NCI-H1417 (cell line): ENCODE results near the gene RSL1D1.
A peak's percentile ranks its signal among the peaks of the same experiment; 100 is the strongest.
"Not testable (repeated sequence)": the region's sequence is repeated elsewhere in the genome, so short reads cannot be mapped to it uniquely, and the experiment has no call there.

Experiments used
- DNase-seq, 3 experiments: peaks; one replicate each; lab custom pipeline; 2025; lab: John Stamatoyannopoulos, UW

Gene RSL1D1

DNA sequence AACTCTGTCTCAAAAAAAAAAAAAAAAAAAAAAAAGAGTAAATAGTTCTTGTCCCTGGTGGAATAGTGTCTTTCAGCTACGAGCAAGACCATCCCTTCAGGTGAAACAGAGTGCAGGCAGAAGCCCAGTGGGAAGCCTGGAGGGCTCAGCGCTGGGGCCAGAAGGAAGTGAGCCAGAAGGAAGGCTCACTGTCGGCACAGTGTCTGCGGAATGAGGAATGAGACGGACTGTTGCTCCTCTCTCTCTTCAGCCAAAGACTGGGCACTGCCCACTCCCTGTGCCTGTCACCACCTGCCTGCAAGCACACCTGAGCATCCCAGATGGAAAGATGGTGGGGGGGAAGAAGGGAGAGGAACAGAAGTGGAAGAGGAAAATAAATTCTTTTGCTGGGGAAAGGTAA is 7.5 kb downstream of the RSL1D1 start:
- DNase-seq, result no peak

DNA sequence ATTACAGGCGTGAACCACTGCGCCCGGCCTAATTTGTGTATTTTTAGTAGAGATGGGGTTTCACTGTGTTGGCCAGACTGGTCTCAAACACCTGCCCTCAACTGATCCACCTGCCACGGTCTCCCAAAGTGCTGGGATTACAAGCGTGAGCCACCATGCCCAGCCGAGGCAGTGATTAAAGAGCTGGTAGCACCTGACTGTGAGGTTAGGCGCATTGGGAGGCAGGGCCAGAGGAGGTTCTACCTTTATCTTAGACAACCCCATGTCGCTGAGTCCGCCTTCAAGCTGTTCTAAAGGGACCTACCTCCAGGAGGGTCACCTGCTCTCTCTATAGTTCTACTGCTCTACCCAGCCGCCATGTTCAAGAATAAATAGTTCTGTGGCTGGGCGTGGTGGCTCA is 8.1 kb downstream of the RSL1D1 start:
- no peak for DNase-seq

DNA sequence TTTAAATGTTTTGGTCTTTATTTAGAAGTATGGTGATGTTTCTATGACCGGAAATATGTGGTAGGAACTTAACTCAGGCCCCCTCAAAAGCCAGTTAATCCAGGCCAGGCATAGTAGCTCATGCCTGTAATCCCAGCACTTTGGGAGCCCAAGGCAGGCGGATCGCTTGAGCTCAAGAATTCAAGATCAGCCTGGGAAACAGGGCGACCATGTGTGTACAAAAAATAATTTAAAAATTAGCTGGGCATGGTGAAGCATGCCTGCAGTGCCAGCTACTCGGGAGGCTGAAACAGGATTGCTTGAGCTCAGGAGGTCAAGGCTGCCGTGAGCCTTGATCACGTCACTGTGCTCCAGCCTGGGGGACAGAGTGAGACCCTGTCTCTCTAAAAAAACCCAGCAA is 10.3 kb downstream of the RSL1D1 start:
- DNase-seq, result no peak

DNA sequence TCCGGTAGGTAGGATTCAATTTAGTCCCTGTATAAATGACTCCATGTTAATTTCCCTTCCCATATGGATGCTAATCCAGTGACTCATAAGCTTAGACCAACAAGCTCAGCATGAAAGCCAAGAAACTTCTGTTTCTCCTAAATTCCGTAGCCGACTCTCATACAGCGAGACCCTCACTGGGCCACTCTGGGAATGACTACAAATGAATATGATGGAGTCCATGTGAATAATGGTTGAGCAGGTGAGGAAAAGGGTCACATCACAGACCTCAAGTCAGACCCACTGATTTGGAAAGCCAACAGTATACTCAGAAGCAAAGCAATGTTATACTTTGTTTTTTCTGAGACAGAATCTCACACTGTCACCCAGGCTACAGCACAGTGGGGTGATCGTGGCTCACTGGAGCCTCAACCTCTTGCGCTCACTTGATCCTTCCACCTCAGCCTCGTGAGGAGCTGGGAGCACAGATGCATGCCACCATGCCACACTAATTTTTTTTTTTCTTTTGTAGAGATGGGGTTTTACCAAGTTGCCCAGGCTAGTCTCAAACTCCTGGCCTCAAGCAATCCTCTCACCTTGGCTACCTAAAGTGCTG is 14.6 kb downstream of the RSL1D1 start:
- no peak for DNase-seq

DNA sequence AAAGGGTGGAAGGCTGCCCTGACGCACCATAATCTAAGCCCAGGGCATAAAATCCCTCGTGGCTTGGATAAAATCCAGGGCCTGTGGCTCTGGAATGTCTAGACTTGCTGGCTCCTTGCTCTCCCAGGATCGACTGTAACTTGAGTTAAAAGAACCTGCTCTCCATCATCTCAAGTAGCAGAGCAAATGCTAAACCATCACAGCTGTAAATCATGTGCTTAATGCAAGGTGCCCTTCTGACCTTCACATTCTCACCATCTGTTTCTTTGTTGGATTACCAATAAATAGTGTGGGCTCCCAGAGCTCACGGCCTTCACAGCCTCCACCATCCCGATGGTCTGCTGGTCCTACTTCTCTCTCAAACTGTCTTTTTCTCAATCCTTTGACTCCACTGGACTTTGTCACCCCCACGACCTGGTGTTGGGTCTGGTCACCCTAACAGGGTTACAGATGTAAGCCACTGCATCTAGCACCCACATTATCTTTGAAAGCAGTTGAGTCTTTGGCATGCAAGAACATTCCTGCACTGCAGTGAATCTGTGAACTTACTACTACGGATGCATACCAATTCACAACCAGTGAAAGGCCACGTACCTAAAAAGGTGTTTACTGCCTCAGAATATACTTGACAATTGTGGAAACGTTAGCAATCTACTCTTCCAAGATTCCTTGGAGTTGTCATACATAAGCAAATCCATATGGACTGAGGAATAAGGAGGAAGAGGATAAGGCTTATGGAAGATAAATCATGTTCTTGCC is 15.3 kb downstream of the RSL1D1 start:
- peak in 1 of 3 experiments; percentile 4 for DNase-seq

DNA sequence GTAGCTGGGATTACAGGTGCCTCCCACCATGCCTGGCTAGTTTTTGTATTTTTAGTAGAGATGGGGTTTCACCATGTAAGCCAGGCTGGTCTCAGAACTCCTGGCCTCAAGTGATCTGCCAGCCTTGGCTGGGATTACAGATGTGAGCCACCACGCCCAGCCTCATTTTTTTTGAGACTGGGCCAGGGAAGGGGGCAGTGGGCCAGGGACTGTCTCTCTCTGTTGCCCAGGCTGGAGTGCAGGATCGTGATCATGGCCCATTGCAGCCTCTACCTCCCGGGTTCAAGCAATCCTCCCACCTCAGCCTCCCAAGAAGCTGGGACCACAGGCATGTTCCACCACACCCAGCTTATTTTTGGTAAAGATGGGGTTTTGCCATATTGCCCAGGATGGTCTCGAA is 16.0 kb downstream of the RSL1D1 start:
- no peak for DNase-seq

DNA sequence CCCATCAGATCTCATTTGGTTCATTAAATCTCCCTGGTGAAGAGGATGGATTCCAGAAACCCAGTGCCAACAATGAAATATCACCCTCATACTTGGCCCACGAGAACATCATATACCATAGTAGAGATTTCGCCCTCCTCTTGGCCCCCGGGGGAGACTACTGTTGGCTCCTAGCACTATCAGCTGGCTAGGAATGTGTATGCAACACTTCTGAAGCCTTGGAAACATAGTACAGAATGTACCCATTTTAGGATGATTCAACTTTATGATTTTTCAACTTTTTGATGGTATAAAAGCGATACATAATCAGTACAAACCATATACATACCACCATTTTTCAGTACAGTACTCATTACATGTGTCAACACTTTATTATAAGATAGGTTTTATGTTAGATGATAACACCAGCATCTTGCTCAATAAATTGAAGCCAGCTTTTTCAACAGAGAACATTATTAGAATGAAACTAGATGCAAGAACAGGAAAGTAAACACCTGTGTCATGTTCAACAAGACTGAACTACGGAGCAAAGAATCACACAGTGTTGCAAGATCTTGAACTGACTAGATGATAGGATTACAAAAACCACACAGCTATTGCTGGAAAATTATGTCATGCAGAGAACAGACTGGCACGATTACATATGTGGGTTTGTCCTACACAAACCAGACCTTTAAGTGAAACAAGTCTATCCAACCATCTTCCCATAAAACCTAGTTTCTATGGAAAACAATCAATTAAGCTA is 17.2 kb downstream of the RSL1D1 start:
- no peak for DNase-seq

DNA sequence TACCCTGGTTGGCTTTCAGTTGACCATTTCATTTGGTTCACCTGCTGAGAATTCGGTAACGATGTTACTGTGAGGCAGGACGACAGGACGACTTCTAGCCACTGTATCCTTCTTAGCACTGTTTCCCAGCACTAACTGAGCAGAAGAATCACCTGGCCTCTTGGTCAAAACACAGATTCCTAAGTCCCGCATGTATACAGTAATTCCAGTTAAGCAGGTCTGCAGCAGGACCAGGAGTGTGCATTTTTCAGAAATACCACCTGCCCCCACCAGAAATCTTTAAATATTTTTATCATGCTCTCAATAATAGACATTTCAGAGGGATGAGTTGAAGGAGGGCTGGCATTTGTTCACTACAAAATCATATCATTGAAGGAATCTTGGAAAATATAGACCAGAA is 22.6 kb downstream of the RSL1D1 start:
- DNase-seq, result no peak

DNA sequence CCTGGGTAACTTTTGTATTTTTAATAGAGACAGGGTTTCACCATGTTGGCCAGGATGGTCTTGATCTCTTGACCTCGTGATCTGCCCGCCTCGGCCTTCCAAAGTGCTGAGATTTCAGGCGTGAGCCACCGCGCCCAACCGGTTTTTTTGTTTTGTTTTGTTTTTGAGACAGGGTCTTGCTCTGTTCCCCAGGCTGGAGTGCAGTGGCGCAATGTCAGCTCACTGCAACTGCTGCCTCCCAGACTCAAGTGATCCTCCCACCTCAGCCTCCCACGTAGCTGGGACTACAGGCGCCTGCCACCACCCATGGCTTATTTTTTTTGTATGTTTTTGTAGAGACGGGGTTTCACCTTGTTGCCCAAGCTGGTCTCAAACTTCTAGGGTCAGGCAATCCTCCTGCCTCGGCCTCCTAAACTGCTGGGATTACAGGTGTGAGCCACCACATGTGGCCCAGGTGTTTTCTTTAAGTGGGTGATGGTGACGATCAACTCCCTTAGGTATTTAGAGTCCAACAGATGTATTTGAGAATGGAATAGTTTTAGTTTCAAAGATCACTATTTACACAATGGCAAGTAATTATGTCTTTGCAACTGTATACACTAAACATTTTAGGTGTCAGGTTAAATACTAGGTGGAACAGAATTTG is 25.7 kb downstream of the RSL1D1 start:
- DNase-seq, result not testable (repeated sequence)

DNA sequence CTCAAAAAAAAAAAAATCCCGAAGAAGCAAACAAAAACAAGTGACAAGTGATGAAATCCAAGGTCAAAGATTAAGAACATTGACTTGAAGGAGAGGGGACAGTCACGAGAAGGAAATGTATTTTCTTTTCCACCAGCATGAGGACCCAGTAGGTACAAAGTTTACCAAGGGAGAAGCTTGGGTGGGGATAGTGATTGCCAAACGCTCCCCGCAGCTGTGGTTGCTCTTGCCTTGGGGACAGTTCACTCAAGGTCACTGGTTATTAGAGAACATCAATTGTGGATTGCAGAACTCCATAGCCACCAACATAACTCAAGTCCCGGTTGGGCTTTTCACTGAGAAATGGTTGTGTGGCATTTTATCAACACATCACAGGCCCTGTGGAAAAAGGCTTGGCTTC is 27.0 kb downstream of the RSL1D1 start:
- DNase-seq, result no peak

DNA sequence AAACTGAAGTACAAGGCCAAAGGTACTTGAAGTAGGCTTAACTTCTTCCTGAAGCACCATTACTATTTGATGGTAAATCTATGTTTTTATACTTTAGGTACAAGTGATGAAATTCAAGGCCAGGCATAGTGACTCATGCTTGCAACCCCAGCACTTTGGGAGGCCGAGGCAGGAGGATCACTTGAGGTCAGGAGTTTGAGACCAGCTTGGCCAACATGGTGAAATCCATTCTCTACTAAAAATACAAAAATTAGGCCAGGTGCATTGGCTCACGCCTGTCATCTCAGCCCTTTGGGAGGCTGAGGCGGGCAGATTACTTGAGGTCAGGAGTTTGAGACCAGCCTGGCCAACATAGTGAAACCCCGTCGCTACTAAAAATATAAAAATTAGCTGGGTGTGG is 27.7 kb downstream of the RSL1D1 start:
- DNase-seq, result not testable (repeated sequence)

DNA sequence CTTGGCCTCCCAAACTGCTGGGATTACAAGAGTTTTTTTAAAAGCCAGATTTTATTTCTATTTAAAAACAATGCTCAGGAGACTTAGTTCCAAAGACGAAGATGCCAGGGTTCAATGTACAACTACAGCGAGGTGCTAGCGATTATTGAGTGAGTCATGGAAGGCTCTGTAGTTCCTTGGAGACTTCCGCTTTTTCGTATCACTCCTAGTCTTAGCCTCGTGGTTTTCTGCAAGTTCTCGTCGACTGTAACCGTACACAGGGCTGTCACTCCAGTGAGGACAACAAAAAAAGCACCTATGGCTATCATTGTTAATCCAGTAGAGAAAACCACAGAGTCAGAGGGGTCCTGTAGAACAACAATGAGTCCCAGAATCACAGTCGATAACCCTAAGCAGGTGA is 31.5 kb downstream of the RSL1D1 start:
- DNase-seq, result no peak

DNA sequence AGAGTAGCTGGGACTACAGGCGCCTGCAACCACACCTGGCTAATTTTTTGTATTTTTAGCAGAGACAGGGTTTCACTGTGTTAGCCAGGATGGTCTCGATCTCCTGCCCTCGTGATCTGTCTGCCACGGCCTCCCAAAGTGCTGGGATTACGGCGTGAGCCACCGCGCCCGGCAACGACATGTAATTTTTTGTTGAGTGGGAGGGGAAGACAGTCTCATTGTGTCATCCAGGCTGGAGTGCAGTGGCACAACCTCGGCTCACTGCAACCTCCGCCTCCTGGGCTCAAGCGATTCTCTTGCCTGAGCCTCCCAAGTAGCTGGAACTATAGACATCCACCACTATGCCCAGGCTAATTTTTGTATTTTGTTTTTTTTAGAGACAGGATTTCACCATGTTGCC is 32.4 kb downstream of the RSL1D1 start:
- not testable (repeated sequence) for DNase-seq

DNA sequence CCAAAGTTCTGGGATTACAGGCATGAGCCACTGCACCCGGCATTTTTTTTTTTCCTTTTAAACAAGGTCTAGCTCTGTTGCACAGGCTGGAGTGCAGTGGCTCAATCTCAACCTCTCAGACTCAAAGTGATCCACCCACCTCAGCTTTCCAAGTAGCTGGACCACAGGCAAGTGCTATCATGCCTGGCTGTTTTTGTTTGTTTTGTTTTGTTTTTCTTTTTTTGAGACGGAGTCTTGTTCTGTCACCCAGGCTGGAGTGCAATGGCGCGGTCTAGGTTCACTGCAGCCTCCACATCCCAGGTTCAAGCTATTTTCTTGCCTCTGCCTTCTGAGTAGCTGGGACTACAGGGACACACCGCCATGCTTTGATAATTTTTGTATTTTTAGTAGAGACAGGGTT is 35.2 kb downstream of the RSL1D1 start:
- DNase-seq, result no peak

DNA sequence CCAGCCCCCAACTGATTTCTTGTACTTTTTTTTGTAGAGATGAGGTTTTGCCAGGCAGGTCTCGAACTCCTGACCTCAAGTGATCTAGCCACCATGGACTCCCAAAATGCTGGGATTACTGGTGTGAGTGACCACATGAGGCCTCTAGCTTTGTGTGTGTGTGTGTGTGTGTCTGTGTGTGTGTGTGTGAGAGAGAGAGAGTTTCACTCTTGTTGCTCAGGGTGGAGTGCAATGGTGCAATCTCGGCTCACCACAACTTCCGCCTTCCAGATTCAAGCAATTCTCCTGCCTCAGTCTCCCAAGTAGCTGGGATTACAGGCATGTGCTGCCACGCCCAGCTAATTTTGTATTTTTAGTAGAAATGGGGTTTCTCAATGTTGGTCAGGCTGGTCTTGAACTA is 36.5 kb downstream of the RSL1D1 start:
- DNase-seq, result not testable (repeated sequence)

DNA sequence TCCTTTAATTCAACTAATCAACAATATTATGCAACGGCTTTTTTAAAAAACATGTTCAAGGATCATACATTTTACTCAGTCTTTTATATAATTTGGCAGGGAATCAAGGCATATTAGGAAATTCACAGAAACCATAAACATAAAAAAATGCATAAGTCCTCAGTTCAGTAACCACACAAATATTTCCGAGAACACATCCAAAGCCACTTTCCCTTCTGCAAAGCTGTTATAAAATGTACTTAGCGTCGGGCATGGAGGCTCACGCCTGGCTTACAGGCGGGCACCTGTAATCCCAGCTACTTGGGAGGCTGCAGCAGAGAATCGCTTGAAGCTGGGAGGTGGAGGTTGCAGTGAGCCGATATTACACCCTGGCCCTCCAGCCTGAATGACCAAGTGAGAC is 44.6 kb downstream of the RSL1D1 start:
- no peak for DNase-seq

DNA sequence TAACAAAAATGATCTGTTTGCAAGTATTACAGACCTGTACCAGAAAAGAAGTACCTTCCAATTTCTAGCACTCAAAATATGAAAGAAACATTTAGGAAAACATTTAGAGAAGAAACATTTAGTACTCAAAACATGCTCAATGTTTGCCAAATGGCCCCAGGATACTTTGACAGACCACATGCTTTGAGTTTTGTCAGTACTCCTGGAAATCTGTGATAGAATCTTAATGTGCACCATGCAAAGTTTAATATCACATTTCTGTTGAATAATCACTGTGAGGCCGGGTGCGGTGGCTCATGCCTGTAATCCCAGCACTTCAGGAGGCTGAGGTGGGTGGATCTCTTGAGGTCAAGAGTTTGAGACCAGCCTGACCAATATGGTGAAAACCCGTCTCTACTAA is 45.8 kb downstream of the RSL1D1 start:
- DNase-seq, result no peak

DNA sequence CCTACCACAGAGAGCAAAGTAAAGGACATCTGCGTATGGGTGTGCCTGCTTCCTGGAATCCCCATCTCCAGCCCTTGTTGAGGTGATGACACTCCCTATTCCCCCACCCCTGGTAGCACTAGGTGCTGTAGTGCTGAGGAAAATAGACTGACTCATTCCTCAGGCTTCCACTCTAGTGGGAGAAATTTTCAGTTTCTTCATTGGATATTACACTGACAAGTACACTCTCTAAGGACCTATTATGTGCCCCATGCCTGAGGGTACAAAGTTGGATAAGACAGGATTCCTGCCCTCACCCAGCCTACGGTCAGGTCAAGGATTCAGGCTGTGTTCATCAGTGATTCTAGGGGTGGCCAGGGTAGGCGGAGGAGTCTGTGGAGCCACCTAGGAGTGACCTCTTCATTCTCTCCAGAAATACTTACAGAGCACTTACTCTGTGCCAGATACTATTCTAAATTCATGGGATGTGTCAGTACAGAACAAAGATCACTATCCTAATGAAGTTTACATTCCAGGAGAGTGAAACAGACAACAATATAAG is 49.8 kb downstream of the RSL1D1 start:
- no peak for DNase-seq

DNA sequence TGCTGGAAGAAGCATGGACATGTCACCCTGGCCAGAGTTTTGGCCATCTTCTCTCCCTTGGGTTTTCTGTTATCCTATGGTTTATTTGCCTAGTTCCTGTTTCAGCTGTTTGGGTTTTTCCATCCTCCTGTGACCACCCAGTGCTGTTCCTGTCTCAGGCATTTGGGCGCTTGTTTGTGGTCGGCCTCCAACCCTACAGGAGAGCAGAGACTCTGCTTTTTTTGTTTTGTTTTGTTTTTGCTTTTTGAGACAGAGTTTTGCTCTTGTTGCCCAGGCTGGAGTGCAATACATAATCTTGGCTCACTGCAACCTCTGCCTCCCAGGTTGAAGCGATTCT is 51.0 kb downstream of the RSL1D1 start:
- no peak for DNase-seq

DNA sequence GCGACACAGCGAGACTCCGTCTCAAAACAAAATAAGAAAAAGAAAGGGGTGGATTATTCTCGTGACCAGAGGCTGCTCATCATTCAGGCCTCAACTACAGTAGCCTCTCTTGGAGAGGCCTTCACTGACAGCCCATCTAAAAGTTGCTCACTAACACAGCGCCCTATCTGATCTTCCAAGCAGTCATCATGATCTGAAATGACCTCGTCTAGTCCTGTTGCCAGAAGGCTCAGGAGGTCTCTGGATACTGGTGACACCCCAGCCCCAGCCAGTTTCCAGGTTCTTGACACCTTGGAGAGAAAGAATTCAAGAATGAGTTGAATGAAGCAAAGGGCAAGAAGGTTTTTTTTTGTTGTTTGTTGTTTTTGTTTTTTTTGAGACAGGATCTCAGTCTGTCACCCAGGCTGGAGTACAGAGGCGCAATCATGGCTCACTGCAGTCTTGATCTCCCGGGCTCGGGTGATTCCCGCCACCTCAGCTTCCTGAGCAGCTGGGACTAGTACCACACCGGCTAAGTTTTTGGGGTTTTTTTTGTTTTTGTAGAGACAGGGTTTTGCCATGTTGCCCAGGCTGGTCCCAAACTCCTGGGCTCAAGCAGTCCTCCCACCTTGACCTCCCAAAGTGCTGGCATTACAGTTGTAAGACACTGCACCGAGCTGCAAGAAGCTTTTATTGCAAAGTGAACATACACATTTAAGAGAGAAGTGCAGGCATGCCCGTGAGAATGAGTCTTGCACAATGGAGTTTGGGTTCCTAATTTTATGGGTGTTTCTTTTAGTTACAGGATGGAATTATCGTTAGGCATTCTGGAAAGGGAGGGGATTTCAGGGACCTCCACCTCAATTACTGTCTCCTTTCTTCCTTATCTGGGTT is 51.6 kb downstream of the RSL1D1 start:
- no peak for DNase-seq

DNA sequence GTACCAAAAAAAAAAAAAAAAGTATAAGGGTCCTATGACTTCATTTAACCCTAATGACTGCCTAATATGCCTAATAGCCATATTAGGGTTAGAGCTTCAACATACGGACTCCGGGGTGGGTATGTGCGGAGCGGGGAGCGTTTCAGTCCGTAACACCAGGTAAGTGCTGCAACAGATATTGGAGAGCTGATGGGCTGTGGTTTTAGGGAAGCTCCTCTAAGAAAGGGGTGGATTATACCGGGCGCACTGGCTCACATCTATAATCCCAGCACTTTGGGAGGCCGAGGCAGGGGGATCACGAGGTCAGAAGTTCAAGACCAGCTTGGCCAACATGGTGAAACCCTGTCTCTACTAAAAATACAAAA is 52.3 kb downstream of the RSL1D1 start:
- DNase-seq, result no peak

DNA sequence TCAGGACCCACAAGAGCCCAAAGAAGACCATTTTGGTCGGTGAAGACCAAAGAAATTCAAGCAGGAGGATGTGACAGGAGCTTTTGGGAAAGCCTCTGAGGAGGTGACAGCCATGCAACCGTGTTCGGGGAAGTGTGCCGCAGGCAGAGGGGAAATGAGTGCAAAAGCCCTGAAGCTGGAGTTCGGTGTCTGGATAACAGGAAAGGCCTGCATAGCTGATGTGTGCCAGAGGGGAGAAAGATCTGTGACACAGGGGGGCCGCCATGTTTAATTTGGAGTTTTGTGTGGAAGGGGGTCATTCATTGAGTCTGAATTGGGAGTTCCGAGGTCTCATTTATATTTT is 53.4 kb downstream of the RSL1D1 start:
- DNase-seq, result peak in 1 of 3 experiments; percentile 66
